ENCODE results near the gene PRR20D.
"Not testable (repeated sequence)": the region's sequence is repeated elsewhere in the genome, so short reads cannot be mapped to it uniquely, and the experiment has no call there.

PRR20D gene

DNA sequence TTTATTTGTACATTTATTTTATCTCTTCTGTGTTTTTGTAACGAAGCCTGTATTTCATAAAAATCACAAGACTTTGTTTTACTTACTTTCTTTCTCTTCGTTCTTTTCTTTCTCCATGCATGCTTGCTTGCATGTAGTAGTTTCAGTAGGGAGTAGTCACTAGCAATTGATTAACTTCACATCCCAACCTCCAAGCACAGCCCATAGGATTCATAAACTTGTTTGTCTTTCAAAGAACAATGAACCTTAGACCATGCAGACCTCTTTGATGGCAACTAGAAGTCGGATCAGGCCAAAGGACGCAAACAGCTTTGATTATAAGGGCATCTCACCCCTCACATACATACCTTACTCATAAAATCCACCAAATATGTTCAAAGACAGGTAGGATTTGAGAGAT lies 22.8 kb upstream of the PRR20D start:
- no peak overlapping the region for H2AFZ ChIP-seq (ENCODE audit: low read depth)
- TF ChIP-seq, protein P1, sequence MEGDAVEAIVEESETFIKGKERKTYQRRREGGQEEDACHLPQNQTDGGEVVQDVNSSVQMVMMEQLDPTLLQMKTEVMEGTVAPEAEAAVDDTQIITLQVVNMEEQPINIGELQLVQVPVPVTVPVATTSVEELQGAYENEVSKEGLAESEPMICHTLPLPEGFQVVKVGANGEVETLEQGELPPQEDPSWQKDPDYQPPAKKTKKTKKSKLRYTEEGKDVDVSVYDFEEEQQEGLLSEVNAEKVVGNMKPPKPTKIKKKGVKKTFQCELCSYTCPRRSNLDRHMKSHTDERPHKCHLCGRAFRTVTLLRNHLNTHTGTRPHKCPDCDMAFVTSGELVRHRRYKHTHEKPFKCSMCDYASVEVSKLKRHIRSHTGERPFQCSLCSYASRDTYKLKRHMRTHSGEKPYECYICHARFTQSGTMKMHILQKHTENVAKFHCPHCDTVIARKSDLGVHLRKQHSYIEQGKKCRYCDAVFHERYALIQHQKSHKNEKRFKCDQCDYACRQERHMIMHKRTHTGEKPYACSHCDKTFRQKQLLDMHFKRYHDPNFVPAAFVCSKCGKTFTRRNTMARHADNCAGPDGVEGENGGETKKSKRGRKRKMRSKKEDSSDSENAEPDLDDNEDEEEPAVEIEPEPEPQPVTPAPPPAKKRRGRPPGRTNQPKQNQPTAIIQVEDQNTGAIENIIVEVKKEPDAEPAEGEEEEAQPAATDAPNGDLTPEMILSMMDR (conservative IDR thresholded peaks at IDR 0.05; ENCODE audit: low read depth, low read length): no peak
- no peak overlapping the region for H3K4me3 ChIP-seq (IDR thresholded peaks at IDR 0.05; ENCODE audit: insufficient read depth, low read depth, low read length)

DNA sequence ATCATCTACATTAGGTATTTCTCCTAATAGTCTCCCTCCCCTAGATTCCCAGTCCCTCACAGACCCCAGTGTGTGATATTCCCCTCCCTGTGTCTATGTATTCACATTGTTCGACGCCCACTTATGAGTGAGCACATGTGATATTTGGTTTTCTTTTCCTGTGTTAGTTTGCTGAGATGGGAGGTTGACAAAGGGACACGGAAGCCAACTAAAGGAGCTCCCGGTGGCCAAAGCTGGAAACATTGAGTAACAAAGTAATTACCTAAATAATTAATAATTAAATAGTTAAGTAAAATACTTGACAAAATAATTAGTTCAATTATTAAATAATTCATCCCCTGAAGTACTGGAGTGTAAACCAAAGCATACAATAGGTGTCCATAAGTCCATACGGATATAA lies 21.4 kb upstream of the PRR20D start:
- H4K20me1 ChIP-seq (ENCODE audit: insufficient read depth): no peaks in the 10 kb centered on the region
- H3K4me1 ChIP-seq (ENCODE audit: low read depth, poor library complexity, severe bottlenecking): no peaks in the 10 kb centered on the region
- no peaks in the 10 kb centered on the region for H3K27me3 ChIP-seq (ENCODE audit: insufficient read depth, low read depth)
- H3K27ac ChIP-seq: no peak overlapping the region
- H3K4me2 ChIP-seq: no peak overlapping the region
- H3K4me3 ChIP-seq (IDR thresholded peaks at IDR 0.05; ENCODE audit: insufficient read depth, low read depth, low read length): no peak overlapping the region
- TF ChIP-seq, protein P1 (conservative IDR thresholded peaks at IDR 0.05; ENCODE audit: low read depth, low read length): no peak
- no peak overlapping the region for H2AFZ ChIP-seq (ENCODE audit: low read depth)
- no peaks in the 10 kb centered on the region for H3K36me3 ChIP-seq (ENCODE audit: insufficient read depth)
- no peaks in the 10 kb centered on the region for H3K79me2 ChIP-seq (ENCODE audit: insufficient read depth, low read depth)
- no peak overlapping the region for H3K9ac ChIP-seq

More for the DNA sequence above, 22.8 kb upstream of the PRR20D start:
- Histone ChIP-seq H3K27me3 (ENCODE audit: insufficient read depth, low read depth) (no peaks in the 10 kb centered on the region), H3K4me2 (no peak overlapping the region), H3K9ac (no peak overlapping the region), H3K36me3 (ENCODE audit: insufficient read depth) (no peaks in the 10 kb centered on the region), H3K4me1 (ENCODE audit: low read depth, poor library complexity, severe bottlenecking) (no peaks in the 10 kb centered on the region), H3K79me2 (ENCODE audit: insufficient read depth, low read depth) (no peaks in the 10 kb centered on the region), H3K27ac (no peak overlapping the region), H4K20me1 (ENCODE audit: insufficient read depth) (no peaks in the 10 kb centered on the region)

DNA sequence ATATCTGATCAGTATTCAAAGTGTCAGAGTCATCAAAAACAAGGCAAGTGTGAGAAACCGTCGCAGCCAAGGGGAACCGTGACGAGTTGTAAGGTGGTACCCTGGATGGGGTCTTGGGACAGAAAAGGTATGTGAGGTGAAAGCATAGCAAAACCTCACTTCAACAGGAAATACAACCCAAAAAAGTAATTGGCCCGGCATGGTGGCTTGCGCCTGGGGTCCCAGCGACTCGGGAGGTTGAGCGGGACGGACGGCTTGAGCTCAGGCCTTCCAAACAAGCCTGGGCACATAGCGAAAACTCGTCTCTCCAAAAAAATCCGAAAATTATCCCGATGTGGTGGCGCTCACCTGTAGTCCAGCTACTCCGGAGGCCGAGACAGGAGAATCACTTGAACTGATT lies 20.7 kb upstream of the PRR20D start:
- not testable (repeated sequence) for H3K27ac ChIP-seq; H3K79me2 ChIP-seq (ENCODE audit: insufficient read depth, low read depth); H3K4me2 ChIP-seq; H3K27me3 ChIP-seq (ENCODE audit: insufficient read depth, low read depth); H3K36me3 ChIP-seq (ENCODE audit: insufficient read depth); H3K4me1 ChIP-seq (ENCODE audit: low read depth, poor library complexity, severe bottlenecking); H4K20me1 ChIP-seq (ENCODE audit: insufficient read depth); H3K9ac ChIP-seq; H2AFZ ChIP-seq (ENCODE audit: low read depth); H3K4me3 ChIP-seq (IDR thresholded peaks at IDR 0.05; ENCODE audit: insufficient read depth, low read depth, low read length)

DNA sequence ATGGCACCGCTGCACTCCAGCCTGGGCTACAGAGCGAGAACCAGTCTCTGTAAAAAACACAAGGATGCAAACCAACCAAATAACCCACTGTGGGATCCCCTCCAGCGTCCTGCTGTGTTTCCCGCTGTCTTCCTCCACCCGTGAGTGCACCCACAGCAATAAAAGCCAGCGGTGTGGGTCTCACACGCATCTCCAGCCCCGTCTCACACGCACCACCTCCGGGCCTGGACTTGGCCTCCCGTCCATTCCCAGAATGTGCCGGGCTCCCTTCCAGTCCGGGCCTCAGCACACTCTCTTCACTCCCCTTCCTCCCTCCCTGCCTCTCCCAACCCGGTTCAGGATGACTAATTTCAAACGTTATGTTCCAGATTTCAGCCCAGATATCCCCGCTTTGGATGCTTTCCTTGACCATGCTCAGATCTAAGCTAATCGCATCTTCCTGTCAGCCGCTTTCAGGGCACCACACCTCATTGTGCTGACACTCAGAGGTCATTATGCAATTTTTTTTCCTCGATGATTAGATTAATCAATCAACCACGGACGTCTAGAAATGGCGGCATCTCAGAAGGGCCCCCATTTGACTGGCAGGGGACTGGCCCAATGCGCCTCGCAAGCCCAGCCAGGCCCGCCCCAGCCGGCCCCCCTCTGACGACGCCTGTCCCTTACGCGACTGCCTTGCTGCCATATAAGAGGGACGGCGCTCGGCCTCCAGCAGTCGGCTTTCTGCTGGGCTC lies 20.0 kb upstream of the PRR20D start, which contains the start of gene PRR20A:
Gene PRR20A, plus strand, starts transcription at position 684 of the 734 bp plus-strand sequence. CDS start 387 bp downstream, outside the sequence.
- not testable (repeated sequence) for H2AFZ ChIP-seq (ENCODE audit: low read depth); H3K4me1 ChIP-seq (ENCODE audit: low read depth, poor library complexity, severe bottlenecking); H3K36me3 ChIP-seq (ENCODE audit: insufficient read depth)

DNA sequence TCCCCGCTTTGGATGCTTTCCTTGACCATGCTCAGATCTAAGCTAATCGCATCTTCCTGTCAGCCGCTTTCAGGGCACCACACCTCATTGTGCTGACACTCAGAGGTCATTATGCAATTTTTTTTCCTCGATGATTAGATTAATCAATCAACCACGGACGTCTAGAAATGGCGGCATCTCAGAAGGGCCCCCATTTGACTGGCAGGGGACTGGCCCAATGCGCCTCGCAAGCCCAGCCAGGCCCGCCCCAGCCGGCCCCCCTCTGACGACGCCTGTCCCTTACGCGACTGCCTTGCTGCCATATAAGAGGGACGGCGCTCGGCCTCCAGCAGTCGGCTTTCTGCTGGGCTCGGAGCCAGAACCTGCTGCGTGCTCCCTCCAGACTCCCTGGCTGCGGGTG lies 13.2 kb upstream of the PRR20D start, which contains the start of gene PRR20B:
Gene PRR20B, plus strand, starts transcription at position 301 of the 400 bp plus-strand sequence. CDS start 387 bp downstream, outside the sequence.
- H3K4me1 ChIP-seq (ENCODE audit: low read depth, poor library complexity, severe bottlenecking); H3K79me2 ChIP-seq (ENCODE audit: insufficient read depth, low read depth); H3K4me3 ChIP-seq (IDR thresholded peaks at IDR 0.05; ENCODE audit: insufficient read depth, low read depth, low read length); H3K36me3 ChIP-seq (ENCODE audit: insufficient read depth); H3K27me3 ChIP-seq (ENCODE audit: insufficient read depth, low read depth); H3K4me2 ChIP-seq; H4K20me1 ChIP-seq (ENCODE audit: insufficient read depth); H3K9ac ChIP-seq; H3K27ac ChIP-seq; H2AFZ ChIP-seq (ENCODE audit: low read depth): not testable (repeated sequence)

More for the DNA sequence above, 20.0 kb upstream of the PRR20D start, which contains the start of gene PRR20A:
- H3K27me3 ChIP-seq (ENCODE audit: insufficient read depth, low read depth); H3K79me2 ChIP-seq (ENCODE audit: insufficient read depth, low read depth); H3K4me3 ChIP-seq (IDR thresholded peaks at IDR 0.05; ENCODE audit: insufficient read depth, low read depth, low read length); H3K4me2 ChIP-seq; H3K27ac ChIP-seq; H4K20me1 ChIP-seq (ENCODE audit: insufficient read depth); H3K9ac ChIP-seq: not testable (repeated sequence)

DNA sequence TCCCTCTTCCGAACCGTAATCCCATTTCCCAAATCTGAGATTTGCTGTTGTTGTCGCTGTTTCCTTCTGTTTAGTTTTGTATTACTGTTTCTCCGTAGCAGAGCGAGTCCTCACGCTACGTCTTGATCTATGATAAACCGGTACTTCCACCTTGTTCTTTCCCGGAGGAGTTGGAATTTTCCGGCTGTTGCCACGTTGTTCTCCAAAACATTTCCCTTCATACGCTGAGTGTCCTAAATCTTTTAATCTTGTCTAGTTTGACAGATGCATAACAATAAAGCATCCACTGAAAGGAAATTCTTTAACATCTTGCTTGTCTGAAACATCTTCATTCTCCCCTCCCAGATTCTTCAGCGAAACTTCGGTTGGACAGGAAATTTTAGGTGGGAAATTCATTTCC lies 12.3 kb upstream of the PRR20D start:
- not testable (repeated sequence) for H4K20me1 ChIP-seq (ENCODE audit: insufficient read depth); H3K4me1 ChIP-seq (ENCODE audit: low read depth, poor library complexity, severe bottlenecking)

DNA sequence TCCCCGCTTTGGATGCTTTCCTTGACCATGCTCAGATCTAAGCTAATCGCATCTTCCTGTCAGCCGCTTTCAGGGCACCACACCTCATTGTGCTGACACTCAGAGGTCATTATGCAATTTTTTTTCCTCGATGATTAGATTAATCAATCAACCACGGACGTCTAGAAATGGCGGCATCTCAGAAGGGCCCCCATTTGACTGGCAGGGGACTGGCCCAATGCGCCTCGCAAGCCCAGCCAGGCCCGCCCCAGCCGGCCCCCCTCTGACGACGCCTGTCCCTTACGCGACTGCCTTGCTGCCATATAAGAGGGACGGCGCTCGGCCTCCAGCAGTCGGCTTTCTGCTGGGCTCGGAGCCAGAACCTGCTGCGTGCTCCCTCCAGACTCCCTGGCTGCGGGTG lies 6.7 kb upstream of the PRR20D start, which contains the start of gene PRR20C:
Gene PRR20C, plus strand, starts transcription at position 301 of the 400 bp plus-strand sequence. CDS start 387 bp downstream, outside the sequence.
- H3K9ac ChIP-seq; H3K79me2 ChIP-seq (ENCODE audit: insufficient read depth, low read depth); H3K36me3 ChIP-seq (ENCODE audit: insufficient read depth); H3K27me3 ChIP-seq (ENCODE audit: insufficient read depth, low read depth); H3K4me3 ChIP-seq (IDR thresholded peaks at IDR 0.05; ENCODE audit: insufficient read depth, low read depth, low read length); H3K4me1 ChIP-seq (ENCODE audit: low read depth, poor library complexity, severe bottlenecking); H2AFZ ChIP-seq (ENCODE audit: low read depth); H4K20me1 ChIP-seq (ENCODE audit: insufficient read depth); H3K27ac ChIP-seq; H3K4me2 ChIP-seq: not testable (repeated sequence)

More for the DNA sequence above, 12.3 kb upstream of the PRR20D start:
- H3K27me3 ChIP-seq (ENCODE audit: insufficient read depth, low read depth); H3K4me2 ChIP-seq; H3K79me2 ChIP-seq (ENCODE audit: insufficient read depth, low read depth); H3K4me3 ChIP-seq (IDR thresholded peaks at IDR 0.05; ENCODE audit: insufficient read depth, low read depth, low read length); H3K27ac ChIP-seq; H2AFZ ChIP-seq (ENCODE audit: low read depth); H3K9ac ChIP-seq; H3K36me3 ChIP-seq (ENCODE audit: insufficient read depth): not testable (repeated sequence)

DNA sequence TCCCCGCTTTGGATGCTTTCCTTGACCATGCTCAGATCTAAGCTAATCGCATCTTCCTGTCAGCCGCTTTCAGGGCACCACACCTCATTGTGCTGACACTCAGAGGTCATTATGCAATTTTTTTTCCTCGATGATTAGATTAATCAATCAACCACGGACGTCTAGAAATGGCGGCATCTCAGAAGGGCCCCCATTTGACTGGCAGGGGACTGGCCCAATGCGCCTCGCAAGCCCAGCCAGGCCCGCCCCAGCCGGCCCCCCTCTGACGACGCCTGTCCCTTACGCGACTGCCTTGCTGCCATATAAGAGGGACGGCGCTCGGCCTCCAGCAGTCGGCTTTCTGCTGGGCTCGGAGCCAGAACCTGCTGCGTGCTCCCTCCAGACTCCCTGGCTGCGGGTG lies 6.5 kb downstream of the PRR20D start, which contains the start of gene PRR20E:
Gene PRR20E, plus strand, starts transcription at position 301 of the 400 bp plus-strand sequence. CDS start 387 bp downstream, outside the sequence.
- not testable (repeated sequence) for H3K36me3 ChIP-seq (ENCODE audit: insufficient read depth); H2AFZ ChIP-seq (ENCODE audit: low read depth); H3K9ac ChIP-seq; H3K27me3 ChIP-seq (ENCODE audit: insufficient read depth, low read depth); H3K4me3 ChIP-seq (IDR thresholded peaks at IDR 0.05; ENCODE audit: insufficient read depth, low read depth, low read length); H3K4me2 ChIP-seq; H4K20me1 ChIP-seq (ENCODE audit: insufficient read depth); H3K79me2 ChIP-seq (ENCODE audit: insufficient read depth, low read depth); H3K4me1 ChIP-seq (ENCODE audit: low read depth, poor library complexity, severe bottlenecking); H3K27ac ChIP-seq
